Omental fat pad (tissue), 4 donors: ENCODE data around the gene C2orf74. TPM values are rescaled to one million over a fixed set of nuclear protein-coding genes. Genes with fewer than 3 reads are reported as not detected.
"Not testable (repeated sequence)": the region's sequence is repeated elsewhere in the genome, so short reads cannot be mapped to it uniquely, and the experiment has no call there.

Experiments used
- ATAC-seq: fragments of 150-250 bp; one replicate; pipeline ENCODE4 v1.9.1; 2016; ENCODE audit warnings: mild to moderate bottlenecking, moderate library complexity; ENCODE audit not compliant: low FRiP score
- DNase-seq: peaks from one replicate; pipeline ENCODE4 v3.0.0-alpha.2; 2019; ENCODE audit warnings: low spot score
- CTCF ChIP-seq, 3 donors: fragments of 450-650 bp; IDR thresholded peaks; one replicate each; pipeline ENCODE4 v1.5.1; 2016 to 2017; ENCODE audit warnings: antibody characterized with exemption in 3 of 3, mild to moderate bottlenecking in 3 of 3, moderate library complexity in 2 of 3
- total RNA-seq, 4 donors: library from RNA; depleted of rRNA; stranded (reverse); fragments of >200 nt; gene quantifications; one replicate each; pipeline ENCODE4 v1.1.0, GENCODE V29; 2016

C2orf74 gene
- total RNA-seq, 4 donors from 2014 or later = 16.1 to 29.9 (median 19.4) TPM

- no peak for TF ChIP-seq CTCF (IDR thresholded peaks at IDR 0.05)
- ATAC-seq (no peak), DNase-seq (no peak)
These were observed 27.8 kb upstream of the C2orf74 start for GRCh38 chr2:61134141-61134540.

- TF ChIP-seq CTCF (IDR thresholded peaks at IDR 0.05) = no peak
- no peak for DNase-seq
- peak; percentile 54 for ATAC-seq
These were observed 26.5 kb upstream of the C2orf74 start for GRCh38 chr2:61135510-61135909.

- DNase-seq (no peak), ATAC-seq (no peak)
- TF ChIP-seq CTCF (IDR thresholded peaks at IDR 0.05) = no peak
These were observed 23.1 kb upstream of the C2orf74 start for GRCh38 chr2:61138859-61139258.

- no peak for ATAC-seq
- no peak for DNase-seq
- TF ChIP-seq CTCF (IDR thresholded peaks at IDR 0.05) = no peak
These were observed 20.8 kb upstream of the C2orf74 start for GRCh38 chr2:61141151-61141550.

- DNase-seq = peak; percentile 75
- ATAC-seq = peak; percentile 99
- TF ChIP-seq CTCF (IDR thresholded peaks at IDR 0.05) = no peak
These were observed 17.2 kb upstream of the C2orf74 start for GRCh38 chr2:61144697-61145268.

- DNase-seq (no peak), ATAC-seq (no peak)
- no peak for TF ChIP-seq CTCF (IDR thresholded peaks at IDR 0.05)
These were observed 16.0 kb upstream of the C2orf74 start for GRCh38 chr2:61145990-61146389.

- ATAC-seq, DNase-seq: not testable (repeated sequence)
These were observed 13.9 kb upstream of the C2orf74 start for GRCh38 chr2:61148091-61148490.
